ENCODE data around the gene PTPRD. TPM values are rescaled to one million over a fixed set of nuclear protein-coding genes. Genes with fewer than 3 reads are reported as not detected.

PTPRD gene
- total RNA-seq, 1 experiment from 2014 or later = 69.6 TPM

DNA sequence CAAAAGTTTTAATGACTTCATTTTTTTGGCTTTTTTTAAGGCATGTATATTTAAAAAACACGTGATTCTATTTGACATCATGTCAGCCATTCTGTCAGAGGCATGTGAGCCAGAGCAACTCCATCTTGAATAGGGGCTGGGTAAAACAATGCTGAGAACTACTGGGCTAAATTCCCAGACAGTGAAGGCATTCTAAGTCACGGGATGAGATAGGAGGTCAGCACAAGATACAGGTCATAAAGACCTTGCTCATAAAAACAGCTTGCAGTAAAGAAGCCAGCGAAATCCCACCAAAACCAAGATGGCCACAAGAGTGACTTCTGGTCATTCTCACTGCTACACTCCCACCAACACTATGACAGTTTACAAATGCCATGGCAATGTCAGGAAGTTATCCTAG, 1812.6 kb downstream of the PTPRD start:
- Mint-ChIP-seq H3K27me3 (ENCODE audit: low read depth) (no peaks in the 10 kb centered on the region), H3K36me3 (no peaks in the 10 kb centered on the region), H3K9me3 (no peaks in the 10 kb centered on the region), H3K4me3 (no peak overlapping the region), H3K4me1 (peaks cover 27% of the 10 kb centered on the region), H3K27ac (no peak overlapping the region)
- CTCF ChIA-PET = no interaction called here
- ATAC-seq (no peak), DNase-seq (ENCODE audit: low spot score) (no peak)
- POLR2A ChIA-PET = no interaction called here
- TF ChIP-seq, protein P1, sequence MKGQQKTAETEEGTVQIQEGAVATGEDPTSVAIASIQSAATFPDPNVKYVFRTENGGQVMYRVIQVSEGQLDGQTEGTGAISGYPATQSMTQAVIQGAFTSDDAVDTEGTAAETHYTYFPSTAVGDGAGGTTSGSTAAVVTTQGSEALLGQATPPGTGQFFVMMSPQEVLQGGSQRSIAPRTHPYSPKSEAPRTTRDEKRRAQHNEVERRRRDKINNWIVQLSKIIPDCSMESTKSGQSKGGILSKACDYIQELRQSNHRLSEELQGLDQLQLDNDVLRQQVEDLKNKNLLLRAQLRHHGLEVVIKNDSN (CRISPR knock-in tag; IDR thresholded peaks at IDR 0.05) = no peak
- TF ChIP-seq NFE2L1 (CRISPR knock-in tag; IDR thresholded peaks at IDR 0.05) = no peak
- TF ChIP-seq ZNF121 (CRISPR knock-in tag; IDR thresholded peaks at IDR 0.05) = no peak
- no peak for TF ChIP-seq CREM (CRISPR knock-in tag; IDR thresholded peaks at IDR 0.05)
- TF ChIP-seq, protein P2, sequence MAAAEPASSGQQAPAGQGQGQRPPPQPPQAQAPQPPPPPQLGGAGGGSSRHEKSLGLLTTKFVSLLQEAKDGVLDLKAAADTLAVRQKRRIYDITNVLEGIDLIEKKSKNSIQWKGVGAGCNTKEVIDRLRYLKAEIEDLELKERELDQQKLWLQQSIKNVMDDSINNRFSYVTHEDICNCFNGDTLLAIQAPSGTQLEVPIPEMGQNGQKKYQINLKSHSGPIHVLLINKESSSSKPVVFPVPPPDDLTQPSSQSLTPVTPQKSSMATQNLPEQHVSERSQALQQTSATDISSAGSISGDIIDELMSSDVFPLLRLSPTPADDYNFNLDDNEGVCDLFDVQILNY (CRISPR knock-in tag; IDR thresholded peaks at IDR 0.05) = no peak
- TF ChIP-seq, protein P3, sequence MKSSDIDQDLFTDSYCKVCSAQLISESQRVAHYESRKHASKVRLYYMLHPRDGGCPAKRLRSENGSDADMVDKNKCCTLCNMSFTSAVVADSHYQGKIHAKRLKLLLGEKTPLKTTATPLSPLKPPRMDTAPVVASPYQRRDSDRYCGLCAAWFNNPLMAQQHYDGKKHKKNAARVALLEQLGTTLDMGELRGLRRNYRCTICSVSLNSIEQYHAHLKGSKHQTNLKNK (CRISPR knock-in tag; IDR thresholded peaks at IDR 0.05) = no peak
- TF ChIP-seq ATF3 (CRISPR knock-in tag; conservative IDR thresholded peaks at IDR 0.05) = no peak

DNA sequence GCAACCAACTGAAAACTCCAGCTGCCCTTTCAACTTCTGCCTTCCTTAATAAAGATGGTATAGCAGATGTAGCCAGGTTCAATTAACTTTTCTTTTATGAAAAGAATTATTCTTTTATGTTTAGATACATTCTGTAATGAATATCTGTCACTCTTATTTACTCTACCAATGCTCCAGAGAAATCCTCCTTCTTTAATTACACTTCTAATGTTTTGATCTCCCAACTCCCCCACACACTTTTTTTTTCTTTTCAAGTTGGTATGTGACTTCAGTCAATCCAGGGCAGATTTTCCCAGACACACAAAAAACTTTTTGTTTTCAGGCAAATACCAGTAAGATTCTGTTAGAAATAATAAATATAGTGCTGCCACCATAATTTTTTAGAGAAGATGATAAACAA, 1813.2 kb downstream of the PTPRD start:
- no peaks in the 10 kb centered on the region for H3K27me3 Mint-ChIP-seq (ENCODE audit: low read depth)
- ChIA-PET POLR2A (no interaction called here), CTCF (interaction anchor here (1.3 kb wide), 1 partner anchor 103 kb away, joined by 3 read pairs; no protein-coding TSS in a partner anchor)
- no peaks in the 10 kb centered on the region for H3K36me3 Mint-ChIP-seq
- no peak overlapping the region for H3K4me3 Mint-ChIP-seq
- DNase-seq (ENCODE audit: low spot score) (no peak), ATAC-seq (no peak)
- H3K9me3 Mint-ChIP-seq = no peaks in the 10 kb centered on the region
- no peak overlapping the region for H3K27ac Mint-ChIP-seq
- TF ChIP-seq ATF6 (CRISPR knock-in tag; IDR thresholded peaks at IDR 0.05) = no peak
- no peak for TF ChIP-seq JUN (CRISPR knock-in tag; IDR thresholded peaks at IDR 0.05)
- no peak for TF ChIP-seq CREM (CRISPR knock-in tag; IDR thresholded peaks at IDR 0.05)
- no peak for TF ChIP-seq TEAD4 (CRISPR knock-in tag; IDR thresholded peaks at IDR 0.05)
- TF ChIP-seq GRHL2 (CRISPR knock-in tag; IDR thresholded peaks at IDR 0.05; ENCODE audit: insufficient replicate concordance, severe bottlenecking) = no peak
- TF ChIP-seq AFF4 (CRISPR knock-in tag; IDR thresholded peaks at IDR 0.05; ENCODE audit: borderline replicate concordance) = no peak
- no peak for TF ChIP-seq ZBTB21 (CRISPR knock-in tag; IDR thresholded peaks at IDR 0.05; ENCODE audit: borderline replicate concordance)
- TF ChIP-seq, protein P4, sequence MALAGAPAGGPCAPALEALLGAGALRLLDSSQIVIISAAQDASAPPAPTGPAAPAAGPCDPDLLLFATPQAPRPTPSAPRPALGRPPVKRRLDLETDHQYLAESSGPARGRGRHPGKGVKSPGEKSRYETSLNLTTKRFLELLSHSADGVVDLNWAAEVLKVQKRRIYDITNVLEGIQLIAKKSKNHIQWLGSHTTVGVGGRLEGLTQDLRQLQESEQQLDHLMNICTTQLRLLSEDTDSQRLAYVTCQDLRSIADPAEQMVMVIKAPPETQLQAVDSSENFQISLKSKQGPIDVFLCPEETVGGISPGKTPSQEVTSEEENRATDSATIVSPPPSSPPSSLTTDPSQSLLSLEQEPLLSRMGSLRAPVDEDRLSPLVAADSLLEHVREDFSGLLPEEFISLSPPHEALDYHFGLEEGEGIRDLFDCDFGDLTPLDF (CRISPR knock-in tag; IDR thresholded peaks at IDR 0.05) = no peak
- TF ChIP-seq HMGXB4 (CRISPR knock-in tag; IDR thresholded peaks at IDR 0.05) = no peak
- no peak for TF ChIP-seq ETV6 (CRISPR knock-in tag; IDR thresholded peaks at IDR 0.05)
- no peak for TF ChIP-seq SP1 (CRISPR knock-in tag; conservative IDR thresholded peaks at IDR 0.05)
- no peak for TF ChIP-seq IRF2 (CRISPR knock-in tag; IDR thresholded peaks at IDR 0.05; ENCODE audit: borderline replicate concordance, low read depth)
- no peak for TF ChIP-seq ZNF396 (CRISPR knock-in tag; IDR thresholded peaks at IDR 0.05; ENCODE audit: borderline replicate concordance)
- TF ChIP-seq RELA (CRISPR knock-in tag; IDR thresholded peaks at IDR 0.05; ENCODE audit: borderline replicate concordance) = no peak
- TF ChIP-seq ATF1 (CRISPR knock-in tag; IDR thresholded peaks at IDR 0.05) = no peak
- no peak for TF ChIP-seq ESRRA (CRISPR knock-in tag; IDR thresholded peaks at IDR 0.05; ENCODE audit: borderline replicate concordance)
- TF ChIP-seq KAT7 (CRISPR knock-in tag; IDR thresholded peaks at IDR 0.05; ENCODE audit: borderline replicate concordance) = no peak
- no peak for TF ChIP-seq NFYB (CRISPR knock-in tag; conservative IDR thresholded peaks at IDR 0.05; ENCODE audit: low read depth)
- peaks cover 27% of the 10 kb centered on the region for H3K4me1 Mint-ChIP-seq
